Right atrium auricular region (tissue), 2 donors: ENCODE data around the gene MTAP. TPM values are rescaled to one million over a fixed set of nuclear protein-coding genes. Genes with fewer than 3 reads are reported as not detected.

Source experiments
- DNase-seq: peaks from one replicate; pipeline ENCODE4 v3.0.0-alpha.2; 2019; ENCODE audit warnings: low spot score
- H3K27ac ChIP-seq, 2 donors: fragments of 200-600 bp; sonication (generic); 1 replicate in 1 of 2; 2 replicates in 1 of 2; pipeline ENCODE4 v1.5.1; 2016 to 2019
- H3K27me3 ChIP-seq, 2 donors: fragments of 200-600 bp; sonication (generic); one replicate each; pipeline versions ENCODE4 v1.5.1 to v1.6.0; 2017 to 2019
- H3K36me3 ChIP-seq: fragments of 200-600 bp; sonication (generic); one replicate; pipeline ENCODE4 v1.5.1; 2016
- H3K4me1 ChIP-seq, 2 donors: fragments of 200-600 bp; sonication (generic); one replicate each; pipeline versions ENCODE4 v1.5.1 to v1.6.0; 2017 to 2019
- H3K4me3 ChIP-seq, 2 donors: fragments of 200-600 bp; sonication (generic); 1 replicate in 1 of 2; 2 replicates in 1 of 2; pipeline ENCODE4 v1.5.1; 2017 to 2019; ENCODE audit warnings: mild to moderate bottlenecking in 1 of 2, moderate library complexity in 1 of 2
- H3K9me3 ChIP-seq, 2 donors: fragments of 200-600 bp; sonication (generic); one replicate each; pipeline ENCODE4 v1.5.1; 2019
- total RNA-seq, 2 donors: library from RNA; depleted of rRNA; stranded (reverse); fragments of >200 nt; gene quantifications; one replicate each; pipeline ENCODE4 v1.1.0, GENCODE V29; 2016
- TF ChIP-seq, protein P1 (sequence below), 2 donors: fragments of 200-600 bp; sonication (generic); IDR thresholded peaks; one replicate each; pipeline ENCODE4 v1.5.1; 2019; ENCODE audit warnings: antibody characterized with exemption in 2 of 2

The MTAP gene
- total RNA-seq, 2 donors from 2014 or later: 9.1 to 10.3 TPM

DNA sequence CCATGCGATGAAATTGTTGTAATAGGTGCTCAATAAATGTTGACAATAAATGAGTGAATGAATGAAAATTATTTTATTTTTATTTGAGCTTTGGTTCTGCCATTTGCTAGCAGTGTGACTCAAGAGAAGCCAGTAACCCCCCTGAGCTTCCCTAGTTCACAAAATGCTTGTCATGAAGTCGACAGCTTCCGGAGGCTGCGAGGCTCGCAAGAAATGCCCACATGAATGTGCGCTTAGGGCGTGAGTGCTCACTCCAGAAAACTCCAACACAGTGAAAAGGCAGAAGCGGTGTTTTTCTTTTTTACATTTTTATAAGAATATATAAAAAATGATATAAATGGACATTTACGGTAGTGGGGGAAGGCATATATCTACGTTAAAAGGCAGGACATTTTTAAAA lies 165.3 kb downstream of the MTAP start:
- H3K4me1 ChIP-seq: peaks cover 0 to 26% of the 10 kb centered on the region in 2 donors
- peaks cover 54 to 55% of the 10 kb centered on the region in 2 donors for H3K27me3 ChIP-seq

DNA sequence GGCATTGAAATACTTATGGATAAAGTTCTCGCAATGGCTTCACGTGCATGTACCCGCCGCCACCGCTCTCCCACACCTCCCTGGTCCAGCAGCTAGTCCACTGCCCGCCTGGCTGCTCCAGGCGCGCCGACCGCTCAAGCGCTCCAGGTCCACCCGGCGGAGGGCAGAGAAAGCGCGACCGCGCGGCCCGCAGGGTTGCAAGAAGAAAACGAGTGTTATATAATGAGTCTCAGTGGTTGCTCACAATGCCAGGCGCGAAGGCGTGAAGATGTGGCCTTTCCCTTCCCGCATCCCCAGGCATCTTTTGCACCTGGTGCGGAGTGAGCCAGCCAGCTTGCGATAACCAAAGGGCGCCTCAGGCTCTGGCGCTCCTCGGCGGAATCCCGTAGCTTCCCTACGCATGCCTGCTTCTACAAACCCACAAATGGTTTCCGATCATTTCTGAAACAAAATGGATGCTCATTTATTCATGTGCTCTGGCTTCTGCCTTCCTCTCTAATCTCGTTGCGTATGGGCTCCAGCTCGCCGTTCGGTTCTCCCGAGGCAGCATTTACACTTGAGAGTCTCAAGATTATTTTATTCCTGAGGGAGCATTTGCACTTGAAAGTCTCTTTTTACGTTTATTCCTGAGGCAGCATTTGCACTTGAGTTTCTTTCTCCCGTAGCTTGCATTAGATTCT lies 166.0 kb downstream of the MTAP start:
- DNase-seq: no peak

More for the DNA sequence above, 165.3 kb downstream of the MTAP start:
- Histone ChIP-seq H3K9me3 (peaks cover 0 to 17% of the 10 kb centered on the region in 2 donors), H3K27ac (no peak overlapping the region), H3K4me3 (no peak overlapping the region), H3K36me3 (no peaks in the 10 kb centered on the region)
- DNase-seq: no peak
- TF ChIP-seq, protein P1, sequence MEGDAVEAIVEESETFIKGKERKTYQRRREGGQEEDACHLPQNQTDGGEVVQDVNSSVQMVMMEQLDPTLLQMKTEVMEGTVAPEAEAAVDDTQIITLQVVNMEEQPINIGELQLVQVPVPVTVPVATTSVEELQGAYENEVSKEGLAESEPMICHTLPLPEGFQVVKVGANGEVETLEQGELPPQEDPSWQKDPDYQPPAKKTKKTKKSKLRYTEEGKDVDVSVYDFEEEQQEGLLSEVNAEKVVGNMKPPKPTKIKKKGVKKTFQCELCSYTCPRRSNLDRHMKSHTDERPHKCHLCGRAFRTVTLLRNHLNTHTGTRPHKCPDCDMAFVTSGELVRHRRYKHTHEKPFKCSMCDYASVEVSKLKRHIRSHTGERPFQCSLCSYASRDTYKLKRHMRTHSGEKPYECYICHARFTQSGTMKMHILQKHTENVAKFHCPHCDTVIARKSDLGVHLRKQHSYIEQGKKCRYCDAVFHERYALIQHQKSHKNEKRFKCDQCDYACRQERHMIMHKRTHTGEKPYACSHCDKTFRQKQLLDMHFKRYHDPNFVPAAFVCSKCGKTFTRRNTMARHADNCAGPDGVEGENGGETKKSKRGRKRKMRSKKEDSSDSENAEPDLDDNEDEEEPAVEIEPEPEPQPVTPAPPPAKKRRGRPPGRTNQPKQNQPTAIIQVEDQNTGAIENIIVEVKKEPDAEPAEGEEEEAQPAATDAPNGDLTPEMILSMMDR (IDR thresholded peaks at IDR 0.05): no peak

DNA sequence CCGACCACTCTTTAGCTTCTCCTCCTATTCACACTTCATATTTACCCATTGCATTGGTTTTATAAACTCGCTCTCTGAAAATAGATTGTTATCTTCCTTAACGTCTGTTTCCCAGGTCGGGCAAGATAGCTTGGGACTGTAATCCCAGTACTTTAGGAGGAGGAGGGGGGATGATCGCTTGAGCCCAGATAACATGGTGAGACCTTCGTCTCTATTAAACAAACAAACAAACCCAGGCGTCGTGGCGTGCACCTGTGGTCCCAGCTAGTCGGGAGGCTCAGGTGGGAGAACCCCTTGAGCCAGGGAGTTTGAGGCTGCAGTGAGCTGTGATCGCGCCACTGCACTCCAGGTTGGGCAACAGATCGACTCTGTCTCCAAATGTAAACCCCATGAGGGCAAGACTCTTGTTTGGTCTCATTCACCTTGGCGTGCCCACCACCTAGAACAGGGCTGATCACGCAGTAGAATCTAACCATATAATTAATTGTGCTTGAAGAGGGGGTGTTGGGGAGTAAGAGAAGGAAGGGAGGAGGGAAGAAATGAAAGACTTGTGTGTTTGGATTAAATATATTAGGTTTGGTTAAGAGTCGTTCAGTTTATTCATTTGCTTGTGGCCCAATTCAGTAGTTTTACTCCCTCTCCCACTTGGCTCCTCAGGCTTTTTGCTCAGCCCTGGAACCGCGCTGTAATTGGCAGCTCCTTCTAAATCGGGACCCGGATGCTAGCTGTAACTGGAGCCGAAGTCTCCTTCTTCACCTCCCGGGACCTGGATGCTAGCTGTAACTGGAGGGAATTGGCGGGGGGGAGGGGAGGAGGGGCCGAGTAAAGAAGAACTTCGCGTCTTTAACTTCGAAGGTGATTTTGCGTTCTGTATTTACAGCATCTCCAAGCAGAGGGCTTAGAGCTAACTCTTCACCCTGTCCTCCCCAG lies 166.8 kb downstream of the MTAP start:
- H3K27ac ChIP-seq: no peak overlapping the region
- no peak for DNase-seq
- no peak overlapping the region for H3K4me3 ChIP-seq
- no peaks in the 10 kb centered on the region for H3K36me3 ChIP-seq
- H3K27me3 ChIP-seq: peaks cover 67 to 71% of the 10 kb centered on the region in 2 donors
- H3K9me3 ChIP-seq: peaks cover 0 to 7% of the 10 kb centered on the region in 2 donors
- H3K4me1 ChIP-seq: peaks cover 0 to 29% of the 10 kb centered on the region in 2 donors
- TF ChIP-seq, protein P1 (IDR thresholded peaks at IDR 0.05): no peak

More for the DNA sequence above, 166.0 kb downstream of the MTAP start:
- Histone ChIP-seq H3K4me1 (peaks cover 0 to 26% of the 10 kb centered on the region in 2 donors), H3K4me3 (no peak overlapping the region), H3K27me3 (peaks cover 61 to 63% of the 10 kb centered on the region in 2 donors), H3K27ac (no peak overlapping the region), H3K36me3 (no peaks in the 10 kb centered on the region), H3K9me3 (peaks cover 0 to 12% of the 10 kb centered on the region in 2 donors)
- TF ChIP-seq, protein P1 (IDR thresholded peaks at IDR 0.05): no peak

DNA sequence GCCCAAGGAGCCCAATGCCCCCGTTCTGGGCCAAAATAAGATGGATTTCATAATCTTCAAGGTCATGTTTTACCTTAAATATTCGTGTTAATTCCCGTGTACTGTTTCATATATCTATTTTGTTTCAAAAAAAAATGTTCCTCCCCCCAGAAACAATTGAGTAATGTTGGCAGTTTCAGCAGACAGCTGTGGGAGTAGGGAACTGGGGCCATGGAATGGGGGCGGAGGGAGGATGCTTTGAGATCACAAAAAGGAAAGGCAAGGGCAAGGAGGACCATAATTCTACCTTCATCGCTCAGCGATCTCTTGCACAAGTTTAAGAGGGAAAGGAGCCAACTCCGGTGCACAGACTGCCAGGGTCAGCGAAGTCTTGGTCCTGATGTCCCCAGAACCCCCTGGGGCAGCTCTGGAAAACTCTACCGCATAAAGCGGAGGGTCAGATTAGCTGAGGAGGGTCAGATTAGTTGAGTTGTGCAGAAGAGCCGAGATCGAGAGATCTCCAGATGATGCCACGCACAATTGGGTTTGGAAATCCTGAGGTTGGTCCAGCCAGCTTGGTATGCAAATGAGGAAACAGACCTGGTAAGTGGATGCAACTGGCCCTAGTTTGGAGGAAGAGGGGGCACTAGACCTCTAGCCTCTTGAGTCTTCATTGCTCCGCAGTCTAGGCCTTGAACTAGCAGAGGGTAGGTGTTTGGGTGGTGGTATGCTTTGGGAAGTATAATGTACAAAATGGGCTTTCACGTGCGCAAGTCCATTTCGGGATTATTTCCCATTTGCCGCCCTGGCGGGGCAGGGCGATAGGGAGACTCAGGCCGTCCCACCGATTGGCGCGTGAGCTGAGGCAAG lies 167.7 kb downstream of the MTAP start:
- no peak for DNase-seq
- Histone ChIP-seq H3K4me3 (no peak overlapping the region), H3K4me1 (peaks cover 0 to 33% of the 10 kb centered on the region in 2 donors), H3K27ac (no peak overlapping the region), H3K9me3 (no peaks in the 10 kb centered on the region), H3K36me3 (no peaks in the 10 kb centered on the region), H3K27me3 (peaks cover 74 to 75% of the 10 kb centered on the region in 2 donors)
- TF ChIP-seq, protein P1 (IDR thresholded peaks at IDR 0.05): no peak
